IPS DF 6.9 (cell line): ENCODE results near the gene VAC14.

Source experiments
- DNase-seq: peaks from one replicate; pipeline ENCODE4 v3.0.0-alpha.2; 2013; ENCODE audit warnings: low read depth, low spot score
- H3K27ac ChIP-seq: one replicate; pipeline ENCODE4 v1.5.1; 2013; ENCODE audit warnings: low read length, control low read depth
- H3K27me3 ChIP-seq: 2 replicates; pipeline ENCODE4 v1.6.1; 2013; ENCODE audit warnings: mild to moderate bottlenecking, low read length; ENCODE audit not compliant: control insufficient read depth, insufficient read depth
- H3K36me3 ChIP-seq: 2 replicates; pipeline ENCODE4 v1.6.1; 2013; ENCODE audit warnings: low read length; ENCODE audit not compliant: control insufficient read depth, insufficient read depth
- H3K4me1 ChIP-seq: 2 replicates; pipeline ENCODE4 v1.6.1; 2013; ENCODE audit warnings: low read length; ENCODE audit not compliant: control insufficient read depth, insufficient read depth
- H3K4me3 ChIP-seq: 2 replicates; pipeline ENCODE4 v1.5.1; 2013; ENCODE audit warnings: mild to moderate bottlenecking, low read length
- H3K9me3 ChIP-seq: 2 replicates; pipeline ENCODE4 v1.6.1; 2013; ENCODE audit warnings: low read length, inconsistent platforms; ENCODE audit not compliant: control insufficient read depth, insufficient read depth
- WGBS: extraction: QIAGEN DNeasy Blood & Tissue Kit; methylation state at CpG from one replicate; pipeline ENCODE4 v1.1.7; 2013; ENCODE audit warnings: mixed read lengths, missing lambda C conversion rate; ENCODE audit not compliant: insufficient read length, insufficient coverage; 5-methylcytosine and 5-hydroxymethylcytosine counted together

Gene VAC14

GRCh38 chr16:70686376-70687101 is 114.4 kb downstream of the VAC14 start:
- Histone ChIP-seq H3K9me3 (no peaks in the 10 kb centered on the region), H3K4me3 (peak overlapping the region; percentile 47; the same call in 1 of the 2 replicates), H3K27me3 (no peaks in the 10 kb centered on the region), H3K27ac (no peak overlapping the region), H3K4me1 (peaks cover 7% of the 10 kb centered on the region), H3K36me3 (no peaks in the 10 kb centered on the region)
- no CpG with 5 or more reads among the region's 29 CpGs for WGBS
- DNase-seq, result no peak

- H3K36me3 ChIP-seq, result no peaks in the 10 kb centered on the region
- no peak for DNase-seq
- H3K27me3 ChIP-seq, result no peaks in the 10 kb centered on the region
- H3K27ac ChIP-seq, result no peak within 1 kb of the TSS
- peaks cover 7% of the 10 kb centered on the region for H3K4me1 ChIP-seq
- peak within 1 kb of the TSS; percentile 47 for H3K4me3 ChIP-seq
- no peaks in the 10 kb centered on the region for H3K9me3 ChIP-seq
- WGBS, result no CpG with 5 or more reads among the region's 72 CpGs
These were observed 115.0 kb downstream of the VAC14 start, which contains the start of gene MTSS2 for GRCh38 chr16:70685938-70686375. MTSS2 (minus strand) TSS chr16:70686053; CDS start chr16:70685791, 262 bp downstream.

GRCh38 chr16:70685061-70685937 is 115.7 kb downstream of the VAC14 start:
- DNase-seq, result no peak
- H3K4me1 ChIP-seq, result peaks cover 7% of the 10 kb centered on the region
- H3K27me3 ChIP-seq, result no peaks in the 10 kb centered on the region
- WGBS, result no CpG with 5 or more reads among the region's 90 CpGs
- no peaks in the 10 kb centered on the region for H3K9me3 ChIP-seq
- H3K36me3 ChIP-seq, result no peaks in the 10 kb centered on the region
- H3K27ac ChIP-seq, result no peak overlapping the region
- peak overlapping the region; percentile 47 for H3K4me3 ChIP-seq

GRCh38 chr16:70684146-70685060 is 116.6 kb downstream of the VAC14 start:
- Histone ChIP-seq H3K36me3 (no peaks in the 10 kb centered on the region), H3K27me3 (no peaks in the 10 kb centered on the region), H3K27ac (no peak overlapping the region), H3K4me3 (no peak overlapping the region; the same call in 1 of the 2 replicates), H3K4me1 (peaks cover 7% of the 10 kb centered on the region), H3K9me3 (no peaks in the 10 kb centered on the region)
- DNase-seq, result no peak
- WGBS, result no CpG with 5 or more reads among the region's 14 CpGs

- no CpG with 5 or more reads among the region's 13 CpGs for WGBS
- peaks cover 6% of the 10 kb centered on the region for H3K4me1 ChIP-seq
- H3K9me3 ChIP-seq, result no peaks in the 10 kb centered on the region
- H3K36me3 ChIP-seq, result peaks cover 1% of the 10 kb centered on the region; the same call in 1 of the 2 replicates
- no peak overlapping the region for H3K4me3 ChIP-seq
- no peak overlapping the region for H3K27ac ChIP-seq
- no peak for DNase-seq
- H3K27me3 ChIP-seq, result no peaks in the 10 kb centered on the region
These were observed 117.6 kb downstream of the VAC14 start for GRCh38 chr16:70683146-70683944.

- peaks cover 9% of the 10 kb centered on the region for H3K36me3 ChIP-seq
- no peak overlapping the region for H3K27ac ChIP-seq
- no peak overlapping the region for H3K4me3 ChIP-seq
- DNase-seq, result no peak
- no peaks in the 10 kb centered on the region for H3K9me3 ChIP-seq
- peaks cover 6% of the 10 kb centered on the region for H3K4me1 ChIP-seq
- no CpG with 5 or more reads among the region's 14 CpGs for WGBS
- H3K27me3 ChIP-seq, result no peaks in the 10 kb centered on the region
These were observed 118.5 kb downstream of the VAC14 start for GRCh38 chr16:70682239-70683145.

- WGBS, result no CpG with 5 or more reads among the region's 13 CpGs
- Histone ChIP-seq H3K27me3 (no peaks in the 10 kb centered on the region), H3K36me3 (peaks cover 9% of the 10 kb centered on the region), H3K9me3 (no peaks in the 10 kb centered on the region), H3K27ac (no peak overlapping the region), H3K4me1 (peaks cover 1% of the 10 kb centered on the region), H3K4me3 (no peak overlapping the region)
- no peak for DNase-seq
These were observed 119.3 kb downstream of the VAC14 start for GRCh38 chr16:70681382-70682238.

- Histone ChIP-seq H3K4me3 (no peak overlapping the region), H3K27ac (no peak overlapping the region), H3K27me3 (no peaks in the 10 kb centered on the region), H3K36me3 (peaks cover 9% of the 10 kb centered on the region), H3K9me3 (no peaks in the 10 kb centered on the region), H3K4me1 (no peaks in the 10 kb centered on the region; the same call in 1 of the 2 replicates)
- DNase-seq, result no peak
- WGBS, result no CpG with 5 or more reads among the region's 18 CpGs
These were observed 120.2 kb downstream of the VAC14 start for GRCh38 chr16:70680495-70681381.
